ENCODE results near the gene CCP110. TPM values are rescaled to one million over a fixed set of nuclear protein-coding genes. Genes with fewer than 3 reads are reported as not detected.
A peak's percentile ranks its signal among the peaks of the same experiment; 100 is the strongest.

CCP110 gene
- total RNA-seq, 6 experiments from 2014 or later: 2.6 to 5.6 (median 4.2) TPM

GRCh38 chr16:19522397-19522732 lies 1.4 kb upstream of the CCP110 start:
- H3K4me1 ChIP-seq: no peaks in the 10 kb centered on the region
- WGBS (ENCODE audit: insufficient coverage, low coverage, low lambda C conversion rate, missing lambda C conversion rate): 29% methylated on average over 5 of the region's 5 CpGs

DNA sequence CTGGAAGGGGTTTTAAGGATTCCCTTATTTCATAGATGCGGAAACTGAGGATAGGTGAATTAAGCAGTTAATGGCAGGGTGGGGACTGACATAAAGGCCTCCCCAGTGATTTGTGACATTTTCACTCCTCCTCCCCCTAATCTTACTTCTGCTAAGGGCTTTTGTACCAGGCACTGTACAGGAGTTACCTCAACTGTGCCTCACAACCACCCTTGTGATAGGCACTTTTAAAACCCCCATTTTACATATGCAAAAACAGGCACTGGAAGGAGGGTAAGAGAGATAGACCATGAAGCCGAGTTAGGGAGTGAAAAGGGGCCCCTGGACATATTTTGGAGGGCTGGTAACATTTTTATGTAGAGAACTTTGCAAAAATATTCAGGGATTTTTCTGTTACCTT lies 982 bp upstream of the CCP110 start:
- H3K36me3 ChIP-seq: no peaks in the 10 kb centered on the region
- H3K4me3 ChIP-seq: no peak overlapping the region
- TF ChIP-seq CTCF (IDR thresholded peaks at IDR 0.05): no peak
- TF ChIP-seq POLR2A (IDR thresholded peaks at IDR 0.05): no peak
- ATAC-seq (no peak), DNase-seq (no peak)
- intact Hi-C loops (cut with DNase I): no loop called here
- H3K27me3 ChIP-seq: no peaks in the 10 kb centered on the region
- H3K27ac ChIP-seq: no peak overlapping the region
- H3K4me1 ChIP-seq: no peaks in the 10 kb centered on the region
- WGBS (ENCODE audit: insufficient coverage, low coverage, low lambda C conversion rate, missing lambda C conversion rate): 100% methylated on average over 2 of the region's 2 CpGs
- H3K9me3 ChIP-seq: no peaks in the 10 kb centered on the region

More at GRCh38 chr16:19522397-19522732, 1.4 kb upstream of the CCP110 start:
- DNase-seq (no peak), ATAC-seq (no peak)
- no peaks in the 10 kb centered on the region for H3K27me3 ChIP-seq
- H3K4me3 ChIP-seq: peak overlapping the region in 1 of 3 donors; percentile 86
- no peaks in the 10 kb centered on the region for H3K9me3 ChIP-seq
- H3K36me3 ChIP-seq: no peaks in the 10 kb centered on the region
- TF ChIP-seq CTCF (IDR thresholded peaks at IDR 0.05) (no peak), POLR2A (IDR thresholded peaks at IDR 0.05) (no peak)
- peak overlapping the region in 1 of 3 donors; percentile 66 for H3K27ac ChIP-seq
- intact Hi-C loops (cut with DNase I): no loop called here

- no peaks in the 10 kb centered on the region for H3K4me1 ChIP-seq
- H3K27me3 ChIP-seq: no peaks in the 10 kb centered on the region
- no peaks in the 10 kb centered on the region for H3K36me3 ChIP-seq
- H3K9me3 ChIP-seq: no peaks in the 10 kb centered on the region
- ATAC-seq: no peak
- H3K4me3 ChIP-seq: no peak overlapping the region
- WGBS (ENCODE audit: insufficient coverage, low coverage, low lambda C conversion rate, missing lambda C conversion rate): 56% methylated on average over 16 of the region's 18 CpGs
- DNase-seq: peak in 1 of 3 donors; percentile 20
- TF ChIP-seq POLR2A (IDR thresholded peaks at IDR 0.05) (no peak), CTCF (IDR thresholded peaks at IDR 0.05) (no peak)
- intact Hi-C loops (cut with DNase I): no loop called here
- no peak overlapping the region for H3K27ac ChIP-seq
Observed at GRCh38 chr16:19523184-19523558, 571 bp upstream of the CCP110 start.

- 7% methylated on average over 3 of the region's 11 CpGs for WGBS (ENCODE audit: insufficient coverage, low coverage, low lambda C conversion rate, missing lambda C conversion rate)
- DNase-seq: no peak
- no peaks in the 10 kb centered on the region for H3K27me3 ChIP-seq
- peaks cover 0 to 2% (median 0%) of the 10 kb centered on the region in 4 donors for H3K36me3 ChIP-seq
- intact Hi-C loops (cut with DNase I): no loop called here
- TF ChIP-seq POLR2A (IDR thresholded peaks at IDR 0.05) (no peak), CTCF (IDR thresholded peaks at IDR 0.05) (no peak)
- H3K9me3 ChIP-seq: no peaks in the 10 kb centered on the region
- ATAC-seq: no peak
- H3K4me1 ChIP-seq: no peaks in the 10 kb centered on the region
- peak overlapping the region in 1 of 3 donors; percentile 13 for H3K27ac ChIP-seq
- H3K4me3 ChIP-seq: peak overlapping the region; percentile 74 to 90 (median 83)
Observed at GRCh38 chr16:19524356-19524615, 544 bp downstream of the CCP110 start.
